WTC11 (cell line): ENCODE data around the gene NRXN2. TPM values are rescaled to one million over a fixed set of nuclear protein-coding genes. Genes with fewer than 3 reads are reported as not detected.

Experiments used
- ATAC-seq: fragments of 200-7000 bp; cut with Tn5 transposase; 2 replicates; pipeline ENCODE4 v1.10.0; 2021; ENCODE audit warnings: mild to moderate bottlenecking, moderate library complexity
- CTCF ChIA-PET: fragments of 300-600 bp; sonication (Branson Sonifier 250); formaldehyde crosslinking; loops from one replicate; lab custom pipeline; 2021; ENCODE audit warnings: antibody characterized with exemption; lab: Charles Lee
- POLR2A ChIA-PET: fragments of 350-600 bp; sonication (Branson Sonifier 250); formaldehyde crosslinking; loops from one replicate; lab custom pipeline; 2021; ENCODE audit warnings: antibody characterized with exemption; lab: Charles Lee
- DNase-seq: peaks from one replicate; pipeline ENCODE4 v3.0.0; 2021; ENCODE audit warnings: low spot score
- H3K27ac Mint-ChIP-seq: 2 replicates; pipeline ENCODE4 v1.8.0; 2021; ENCODE audit warnings: mixed read lengths
- H3K27me3 Mint-ChIP-seq: 2 replicates; pipeline ENCODE4 v1.8.0; 2021; ENCODE audit warnings: low read depth, mild to moderate bottlenecking, moderate library complexity, mixed read lengths
- H3K36me3 Mint-ChIP-seq: 2 replicates; pipeline ENCODE4 v1.8.0; 2021; ENCODE audit warnings: mixed read lengths
- H3K4me1 Mint-ChIP-seq: 2 replicates; pipeline ENCODE4 v1.8.0; 2022; ENCODE audit warnings: mixed read lengths
- H3K4me3 Mint-ChIP-seq: 2 replicates; pipeline ENCODE4 v1.8.0; 2021; ENCODE audit warnings: mild to moderate bottlenecking, moderate library complexity, mixed read lengths
- H3K9me3 Mint-ChIP-seq: 2 replicates; pipeline ENCODE4 v1.8.0; 2021; ENCODE audit warnings: mixed read lengths
- ATF3 ChIP-seq: sonication (generic); formaldehyde crosslinking; conservative IDR thresholded peaks from 2 replicates; pipeline ENCODE4 v1.8.1; 2022; ENCODE audit warnings: mild to moderate bottlenecking, missing genetic modification reagents
- E2F4 ChIP-seq: sonication (generic); formaldehyde crosslinking; IDR thresholded peaks from 2 replicates; pipeline ENCODE4 v1.8.1; 2022; ENCODE audit warnings: low read depth, mild to moderate bottlenecking, moderate library complexity, missing genetic modification reagents, borderline replicate concordance
- ESRRA ChIP-seq: sonication (generic); formaldehyde crosslinking; IDR thresholded peaks from 2 replicates; pipeline ENCODE4 v1.8.1; 2022; ENCODE audit warnings: mild to moderate bottlenecking, missing genetic modification reagents, borderline replicate concordance
- FOXK1 ChIP-seq: sonication (generic); formaldehyde crosslinking; IDR thresholded peaks from 2 replicates; pipeline ENCODE4 v1.8.0; 2022; ENCODE audit warnings: mild to moderate bottlenecking, moderate library complexity, missing genetic modification reagents
- GTF2I ChIP-seq: fragments of 250-450 bp; sonication (Bioruptor Pico); conservative IDR thresholded peaks from 2 replicates; pipeline ENCODE4 v1.4.0; 2021; ENCODE audit warnings: mild to moderate bottlenecking
- HMGA2 ChIP-seq: fragments of 250-450 bp; sonication (Bioruptor Pico); IDR thresholded peaks from 2 replicates; pipeline ENCODE4 v1.4.0; 2021; ENCODE audit warnings: mild to moderate bottlenecking, moderate library complexity
- JUN ChIP-seq: sonication (generic); formaldehyde crosslinking; IDR thresholded peaks from 2 replicates; pipeline ENCODE4 v1.8.0; 2023; ENCODE audit warnings: mild to moderate bottlenecking, missing genetic modification reagents
- MYBL2 ChIP-seq: sonication (generic); formaldehyde crosslinking; IDR thresholded peaks from 2 replicates; pipeline ENCODE4 v1.8.1; 2023; ENCODE audit warnings: mild to moderate bottlenecking, moderate library complexity, missing genetic modification reagents
- NFATC4 ChIP-seq: fragments of 250-450 bp; sonication (Bioruptor Pico); IDR thresholded peaks from 2 replicates; pipeline ENCODE4 v1.9.0; 2021; ENCODE audit warnings: mild to moderate bottlenecking
- NR2C2 ChIP-seq: sonication (generic); formaldehyde crosslinking; IDR thresholded peaks from 2 replicates; pipeline ENCODE4 v1.8.0; 2022; ENCODE audit warnings: mild to moderate bottlenecking, missing genetic modification reagents
- USF1 ChIP-seq: sonication (generic); formaldehyde crosslinking; IDR thresholded peaks from 2 replicates; pipeline ENCODE4 v1.8.0; 2022; ENCODE audit warnings: mild to moderate bottlenecking, missing genetic modification reagents
- ZNF263 ChIP-seq: sonication (generic); formaldehyde crosslinking; IDR thresholded peaks from 2 replicates; pipeline ENCODE4 v1.8.1; 2022; ENCODE audit warnings: low read depth, mild to moderate bottlenecking, moderate library complexity, missing genetic modification reagents
- total RNA-seq: library from RNA; stranded (reverse); gene quantifications from 3 replicates; pipeline ENCODE4 v1.2.3, GENCODE V29; 2021
- TF ChIP-seq, protein P1 (sequence below): sonication (generic); formaldehyde crosslinking; IDR thresholded peaks from 2 replicates; pipeline ENCODE4 v1.8.1; 2023; ENCODE audit warnings: mild to moderate bottlenecking, missing genetic modification reagents, moderate library complexity
- TF ChIP-seq, protein P2 (sequence below): sonication (generic); formaldehyde crosslinking; IDR thresholded peaks from 2 replicates; pipeline ENCODE4 v1.8.1; 2023; ENCODE audit warnings: mild to moderate bottlenecking, missing genetic modification reagents
- TF ChIP-seq, protein P3 (sequence below): fragments of 250-450 bp; sonication (Bioruptor Pico); IDR thresholded peaks from 2 replicates; pipeline ENCODE4 v1.9.0; 2021; ENCODE audit warnings: mild to moderate bottlenecking
- TF ChIP-seq, protein P4 (sequence below): sonication (generic); formaldehyde crosslinking; IDR thresholded peaks from 2 replicates; pipeline ENCODE4 v1.8.0; 2023; ENCODE audit warnings: mild to moderate bottlenecking, missing genetic modification reagents
- TF ChIP-seq, protein P5 (sequence below): sonication (generic); formaldehyde crosslinking; IDR thresholded peaks from 2 replicates; pipeline ENCODE4 v1.8.1; 2023; ENCODE audit warnings: mild to moderate bottlenecking, missing genetic modification reagents, moderate library complexity

Gene NRXN2
- total RNA-seq, 1 experiment from 2014 or later: 8.6 TPM

- CTCF ChIA-PET: interaction anchor here (1.1 to 4.9 kb wide), 5 partner anchors 9 to 51 kb away, joined by 3 to 30 read pairs (median 3); partner anchors contain the start of gene RASGRP2
Observed at GRCh38 chr11:64753019-64753379, 30.0 kb upstream of the NRXN2 start.

GRCh38 chr11:64752175-64752970, 29.4 kb upstream of the NRXN2 start:
- Mint-ChIP-seq H3K4me1 (peaks cover 17% of the 10 kb centered on the region), H3K4me3 (no peak overlapping the region), H3K27ac (peak overlapping the region; percentile 46; the same call in 1 of the 2 replicates), H3K36me3 (no peaks in the 10 kb centered on the region), H3K27me3 (no peaks in the 10 kb centered on the region; the same call in 1 of the 2 replicates), H3K9me3 (no peaks in the 10 kb centered on the region)
- ChIA-PET POLR2A (no interaction called here), CTCF (interaction anchor here (1.1 to 4.9 kb wide), 5 partner anchors 9 to 51 kb away, joined by 3 to 30 read pairs (median 3); partner anchors contain the start of gene RASGRP2)
- ATAC-seq (no peak), DNase-seq (no peak)
- TF ChIP-seq MYBL2 (no peak), ZNF263 (0 out of 2 replicates have a peak, but pooled peaks have one; percentile 38)

More at GRCh38 chr11:64753019-64753379, 30.0 kb upstream of the NRXN2 start:
- TF ChIP-seq, protein P1, sequence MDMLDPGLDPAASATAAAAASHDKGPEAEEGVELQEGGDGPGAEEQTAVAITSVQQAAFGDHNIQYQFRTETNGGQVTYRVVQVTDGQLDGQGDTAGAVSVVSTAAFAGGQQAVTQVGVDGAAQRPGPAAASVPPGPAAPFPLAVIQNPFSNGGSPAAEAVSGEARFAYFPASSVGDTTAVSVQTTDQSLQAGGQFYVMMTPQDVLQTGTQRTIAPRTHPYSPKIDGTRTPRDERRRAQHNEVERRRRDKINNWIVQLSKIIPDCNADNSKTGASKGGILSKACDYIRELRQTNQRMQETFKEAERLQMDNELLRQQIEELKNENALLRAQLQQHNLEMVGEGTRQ (CRISPR knock-in tag): no peak
- TF ChIP-seq E2F4 (CRISPR knock-in tag) (0 out of 2 replicates have a peak, but pooled peaks have one; percentile 17), NFATC4 (CRISPR knock-in tag) (no peak)
- TF ChIP-seq, protein P2, sequence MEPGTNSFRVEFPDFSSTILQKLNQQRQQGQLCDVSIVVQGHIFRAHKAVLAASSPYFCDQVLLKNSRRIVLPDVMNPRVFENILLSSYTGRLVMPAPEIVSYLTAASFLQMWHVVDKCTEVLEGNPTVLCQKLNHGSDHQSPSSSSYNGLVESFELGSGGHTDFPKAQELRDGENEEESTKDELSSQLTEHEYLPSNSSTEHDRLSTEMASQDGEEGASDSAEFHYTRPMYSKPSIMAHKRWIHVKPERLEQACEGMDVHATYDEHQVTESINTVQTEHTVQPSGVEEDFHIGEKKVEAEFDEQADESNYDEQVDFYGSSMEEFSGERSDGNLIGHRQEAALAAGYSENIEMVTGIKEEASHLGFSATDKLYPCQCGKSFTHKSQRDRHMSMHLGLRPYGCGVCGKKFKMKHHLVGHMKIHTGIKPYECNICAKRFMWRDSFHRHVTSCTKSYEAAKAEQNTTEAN: no peak
- TF ChIP-seq, all 79 proteins: peak for 1
- ATAC-seq: no peak
- Mint-ChIP-seq H3K9me3 (no peaks in the 10 kb centered on the region), H3K27ac (no peak overlapping the region; the same call in 1 of the 2 replicates), H3K4me1 (peaks cover 17% of the 10 kb centered on the region), H3K27me3 (no peaks in the 10 kb centered on the region; the same call in 1 of the 2 replicates), H3K4me3 (no peak overlapping the region), H3K36me3 (no peaks in the 10 kb centered on the region)
- DNase-seq: no peak
- POLR2A ChIA-PET: no interaction called here

DNA sequence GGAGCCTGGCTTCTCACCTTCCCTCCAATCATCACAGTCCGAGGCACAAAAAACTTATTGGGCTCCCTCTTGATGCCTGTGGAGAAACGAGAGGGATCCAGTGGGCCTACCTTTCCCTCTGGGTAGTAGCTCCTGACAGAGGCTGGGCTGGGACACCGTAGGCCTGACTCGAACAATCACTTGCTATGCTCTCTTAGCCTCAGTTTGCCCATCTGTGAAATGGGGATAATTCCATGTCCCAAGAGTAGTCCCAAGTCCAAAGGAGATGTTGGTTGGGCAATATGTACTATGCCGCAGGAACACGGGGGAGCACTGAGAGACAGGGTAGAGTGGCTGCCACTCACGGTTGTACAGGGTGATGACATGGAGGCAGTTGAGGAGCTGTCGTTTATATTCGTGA, 28.6 kb upstream of the NRXN2 start:
- H3K27me3 Mint-ChIP-seq: no peaks in the 10 kb centered on the region
- ATAC-seq: no peak
- POLR2A ChIA-PET: no interaction called here
- no peak for DNase-seq
- TF ChIP-seq GTF2I (CRISPR knock-in tag): 0 out of 2 replicates have a peak, but pooled peaks have one; percentile 35
- TF ChIP-seq, protein P3, sequence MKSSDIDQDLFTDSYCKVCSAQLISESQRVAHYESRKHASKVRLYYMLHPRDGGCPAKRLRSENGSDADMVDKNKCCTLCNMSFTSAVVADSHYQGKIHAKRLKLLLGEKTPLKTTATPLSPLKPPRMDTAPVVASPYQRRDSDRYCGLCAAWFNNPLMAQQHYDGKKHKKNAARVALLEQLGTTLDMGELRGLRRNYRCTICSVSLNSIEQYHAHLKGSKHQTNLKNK (CRISPR knock-in tag): no peak
- TF ChIP-seq, all 79 proteins: peak for 1
- H3K4me1 Mint-ChIP-seq: peaks cover 17% of the 10 kb centered on the region
- no peak overlapping the region for H3K27ac Mint-ChIP-seq
- CTCF ChIA-PET: interaction anchor here (1.5 to 4.9 kb wide), 3 partner anchors 8 to 13 kb away, joined by 3 to 30 read pairs (median 7); partner anchors contain the start of genes PYGM and RASGRP2
- H3K4me3 Mint-ChIP-seq: no peak overlapping the region
- no peaks in the 10 kb centered on the region for H3K36me3 Mint-ChIP-seq
- H3K9me3 Mint-ChIP-seq: no peaks in the 10 kb centered on the region

- Mint-ChIP-seq H3K27ac (no peak overlapping the region; the same call in 1 of the 2 replicates), H3K36me3 (no peaks in the 10 kb centered on the region), H3K4me1 (peaks cover 17% of the 10 kb centered on the region), H3K9me3 (no peaks in the 10 kb centered on the region), H3K27me3 (peaks cover 1% of the 10 kb centered on the region; the same call in 1 of the 2 replicates), H3K4me3 (no peak overlapping the region)
- CTCF ChIA-PET: interaction anchor here (1.5 to 4.9 kb wide), 2 partner anchors 7 to 9 kb away, joined by 3 to 30 read pairs; partner anchors contain the start of genes PYGM and RASGRP2
- DNase-seq: no peak
- no peak for ATAC-seq
- POLR2A ChIA-PET: no interaction called here
- no peak for TF ChIP-seq JUN
- TF ChIP-seq, protein P4, sequence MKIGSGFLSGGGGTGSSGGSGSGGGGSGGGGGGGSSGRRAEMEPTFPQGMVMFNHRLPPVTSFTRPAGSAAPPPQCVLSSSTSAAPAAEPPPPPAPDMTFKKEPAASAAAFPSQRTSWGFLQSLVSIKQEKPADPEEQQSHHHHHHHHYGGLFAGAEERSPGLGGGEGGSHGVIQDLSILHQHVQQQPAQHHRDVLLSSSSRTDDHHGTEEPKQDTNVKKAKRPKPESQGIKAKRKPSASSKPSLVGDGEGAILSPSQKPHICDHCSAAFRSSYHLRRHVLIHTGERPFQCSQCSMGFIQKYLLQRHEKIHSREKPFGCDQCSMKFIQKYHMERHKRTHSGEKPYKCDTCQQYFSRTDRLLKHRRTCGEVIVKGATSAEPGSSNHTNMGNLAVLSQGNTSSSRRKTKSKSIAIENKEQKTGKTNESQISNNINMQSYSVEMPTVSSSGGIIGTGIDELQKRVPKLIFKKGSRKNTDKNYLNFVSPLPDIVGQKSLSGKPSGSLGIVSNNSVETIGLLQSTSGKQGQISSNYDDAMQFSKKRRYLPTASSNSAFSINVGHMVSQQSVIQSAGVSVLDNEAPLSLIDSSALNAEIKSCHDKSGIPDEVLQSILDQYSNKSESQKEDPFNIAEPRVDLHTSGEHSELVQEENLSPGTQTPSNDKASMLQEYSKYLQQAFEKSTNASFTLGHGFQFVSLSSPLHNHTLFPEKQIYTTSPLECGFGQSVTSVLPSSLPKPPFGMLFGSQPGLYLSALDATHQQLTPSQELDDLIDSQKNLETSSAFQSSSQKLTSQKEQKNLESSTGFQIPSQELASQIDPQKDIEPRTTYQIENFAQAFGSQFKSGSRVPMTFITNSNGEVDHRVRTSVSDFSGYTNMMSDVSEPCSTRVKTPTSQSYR (CRISPR knock-in tag): no peak
- no peak for TF ChIP-seq HMGA2 (CRISPR knock-in tag)
- no peak for TF ChIP-seq ATF3
- TF ChIP-seq FOXK1 (CRISPR knock-in tag): no peak
- no peak for TF ChIP-seq MYBL2
- TF ChIP-seq USF1 (CRISPR knock-in tag): no peak
- TF ChIP-seq NR2C2 (CRISPR knock-in tag): no peak
- TF ChIP-seq, protein P5, sequence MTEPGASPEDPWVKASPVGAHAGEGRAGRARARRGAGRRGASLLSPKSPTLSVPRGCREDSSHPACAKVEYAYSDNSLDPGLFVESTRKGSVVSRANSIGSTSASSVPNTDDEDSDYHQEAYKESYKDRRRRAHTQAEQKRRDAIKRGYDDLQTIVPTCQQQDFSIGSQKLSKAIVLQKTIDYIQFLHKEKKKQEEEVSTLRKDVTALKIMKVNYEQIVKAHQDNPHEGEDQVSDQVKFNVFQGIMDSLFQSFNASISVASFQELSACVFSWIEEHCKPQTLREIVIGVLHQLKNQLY (CRISPR knock-in tag): no peak
- TF ChIP-seq ESRRA (CRISPR knock-in tag): no peak
Observed at GRCh38 chr11:64751136-64751535, 28.1 kb upstream of the NRXN2 start.
